Glomerular visceral epithelial cell (primary cell): ENCODE measurements around the gene CRIP2.

Source experiments
- DNase-seq: peaks from one replicate; pipeline ENCODE4 v3.0.0-alpha.2; 2016; ENCODE audit errors: extremely low spot score

Gene CRIP2

DNA sequence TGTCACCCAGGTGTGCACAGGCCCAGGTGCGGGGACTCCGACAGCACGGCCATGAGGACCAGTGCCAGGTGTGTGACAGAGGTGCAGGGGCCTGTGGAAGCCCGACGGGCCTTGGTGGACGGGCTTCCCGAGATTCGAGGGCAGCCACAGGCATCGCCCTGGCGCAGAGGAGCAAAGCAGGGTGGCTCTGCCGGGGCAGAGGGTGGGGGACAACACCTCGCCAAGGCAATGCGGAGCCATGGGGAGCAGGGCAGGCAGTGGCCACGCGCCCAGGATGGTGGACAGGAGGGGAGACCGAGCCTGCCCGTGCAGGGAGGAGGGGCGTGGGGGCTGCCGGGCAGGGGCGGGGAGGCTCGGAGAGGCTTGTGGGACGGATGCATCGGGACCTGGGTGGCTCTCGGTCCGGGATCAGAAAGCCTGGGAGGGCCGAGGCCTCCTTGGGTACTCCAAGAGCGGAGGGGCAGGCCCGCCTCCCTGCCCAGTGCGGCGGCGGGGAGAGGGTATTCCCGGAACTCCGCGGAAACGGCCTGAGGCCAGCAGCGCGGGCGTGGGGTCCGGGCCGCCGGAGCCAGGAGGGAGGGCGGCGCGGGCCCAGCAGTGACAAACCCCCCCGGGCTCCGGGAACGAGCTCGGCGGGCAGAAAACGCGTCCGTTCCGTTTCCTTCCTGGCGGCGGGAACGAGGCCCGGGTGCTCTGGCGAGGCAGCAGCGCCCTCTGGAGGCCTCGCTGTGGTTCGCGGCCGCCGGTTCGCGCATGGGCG, 53.4 kb downstream of the CRIP2 start:
- peak; percentile 75 for DNase-seq

DNA sequence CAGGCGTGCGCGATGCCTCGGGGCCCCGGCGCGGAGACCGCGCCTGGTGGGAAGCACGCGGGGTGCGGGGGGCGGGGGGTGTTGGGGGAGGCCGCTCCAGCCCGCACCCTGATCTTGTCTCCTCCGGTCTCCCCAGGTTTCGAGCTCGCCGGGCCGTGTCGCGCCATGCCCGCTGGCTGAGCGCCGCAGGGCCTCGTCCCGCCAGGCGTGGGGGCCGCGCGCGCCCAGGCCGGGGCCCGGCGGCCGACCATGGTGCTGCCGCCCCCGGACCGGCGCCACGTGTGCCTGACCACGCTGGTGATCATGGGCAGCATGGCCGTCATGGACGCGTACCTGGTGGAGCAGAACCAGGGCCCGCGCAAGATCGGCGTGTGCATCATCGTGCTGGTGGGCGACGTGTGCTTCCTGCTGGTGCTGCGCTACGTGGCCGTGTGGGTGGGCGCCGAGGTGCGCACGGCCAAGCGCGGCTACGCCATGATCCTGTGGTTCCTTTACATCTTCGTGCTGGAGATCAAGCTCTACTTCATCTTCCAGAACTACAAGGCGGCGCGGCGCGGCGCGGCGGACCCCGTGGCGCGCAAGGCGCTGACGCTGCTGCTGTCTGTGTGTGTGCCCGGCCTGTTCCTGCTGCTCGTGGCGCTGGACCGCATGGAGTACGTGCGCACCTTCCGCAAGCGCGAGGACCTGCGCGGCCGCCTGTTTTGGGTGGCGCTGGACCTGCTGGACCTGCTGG, 54.1 kb downstream of the CRIP2 start:
- DNase-seq, result no peak

DNA sequence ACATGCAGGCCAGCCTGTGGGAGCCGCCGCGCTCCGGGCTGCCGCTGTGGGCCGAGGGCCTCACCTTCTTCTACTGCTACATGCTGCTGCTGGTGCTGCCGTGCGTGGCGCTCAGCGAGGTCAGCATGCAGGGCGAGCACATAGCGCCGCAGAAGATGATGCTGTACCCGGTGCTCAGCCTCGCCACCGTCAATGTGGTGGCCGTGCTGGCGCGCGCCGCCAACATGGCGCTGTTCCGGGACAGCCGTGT, 54.6 kb downstream of the CRIP2 start:
- DNase-seq, result no peak
